ENCODE measurements around the gene SLBP.

SLBP gene

GRCh38 chr4:1712216-1713002, at the start of gene SLBP:
Gene SLBP (minus strand): TSS chr4:1712319. CDS start chr4:1712188, 131 bp downstream.
- peak; percentile 95 to 97 for DNase-seq (ENCODE audit: low read depth in 2 of 2)

- no peak for DNase-seq (ENCODE audit: low read depth in 2 of 2)
Measured at GRCh38 chr4:1761130-1761689, 49.1 kb upstream of the SLBP start.

- no peak for DNase-seq (ENCODE audit: low read depth in 2 of 2)
Measured at GRCh38 chr4:1760521-1761071, 48.5 kb upstream of the SLBP start.

- DNase-seq (ENCODE audit: low read depth in 2 of 2) = no peak
Measured at GRCh38 chr4:1759818-1760223, 47.7 kb upstream of the SLBP start.

GRCh38 chr4:1759170-1759817, 47.2 kb upstream of the SLBP start:
- DNase-seq (ENCODE audit: low read depth in 2 of 2) = no peak

GRCh38 chr4:1758306-1759121, 46.4 kb upstream of the SLBP start:
- DNase-seq (ENCODE audit: low read depth in 2 of 2) = no peak

GRCh38 chr4:1757836-1758235, 45.7 kb upstream of the SLBP start:
- no peak for DNase-seq (ENCODE audit: low read depth in 2 of 2)

GRCh38 chr4:1756893-1757779, 45.0 kb upstream of the SLBP start:
- no peak for DNase-seq (ENCODE audit: low read depth in 2 of 2)

GRCh38 chr4:1756079-1756478, 44.0 kb upstream of the SLBP start:
- DNase-seq (ENCODE audit: low read depth in 2 of 2) = no peak

GRCh38 chr4:1755297-1755696, 43.2 kb upstream of the SLBP start:
- no peak for DNase-seq (ENCODE audit: low read depth in 2 of 2)

- no peak for DNase-seq (ENCODE audit: low read depth in 2 of 2)
Measured at GRCh38 chr4:1754336-1754735, 42.2 kb upstream of the SLBP start.

- no peak for DNase-seq (ENCODE audit: low read depth in 2 of 2)
Measured at GRCh38 chr4:1753697-1754311, 41.7 kb upstream of the SLBP start.

- DNase-seq (ENCODE audit: low read depth in 2 of 2) = no peak
Measured at GRCh38 chr4:1753294-1753696, 41.2 kb upstream of the SLBP start.

- no peak for DNase-seq (ENCODE audit: low read depth in 2 of 2)
Measured at GRCh38 chr4:1752284-1753041, 40.3 kb upstream of the SLBP start.

- no peak for DNase-seq (ENCODE audit: low read depth in 2 of 2)
Measured at GRCh38 chr4:1751919-1752283, 39.8 kb upstream of the SLBP start.

- DNase-seq (ENCODE audit: low read depth in 2 of 2) = no peak
Measured at GRCh38 chr4:1751155-1751918, 39.2 kb upstream of the SLBP start.

GRCh38 chr4:1750381-1751154, 38.4 kb upstream of the SLBP start:
- DNase-seq (ENCODE audit: low read depth in 2 of 2) = no peak

- DNase-seq (ENCODE audit: low read depth in 2 of 2) = no peak
Measured at GRCh38 chr4:1749826-1750225, 37.7 kb upstream of the SLBP start.

All from activated CD8-positive, alpha-beta memory T cell treated with anti-CD3 and anti-CD28 coated beads for 4 hours (primary cell).